CD4-positive, alpha-beta T cell treated with Interleukin-12 subunit alpha and Interleukin-12 subunit beta, for 1 hour (primary cell): ENCODE data around the gene RAB10.

Source experiments
- DNase-seq: peaks from one replicate; pipeline ENCODE4 v3.0.0-alpha.2; 2020

RAB10 gene

GRCh38 chr2:26184555-26185303 is 150.8 kb downstream of the RAB10 start:
- peak; percentile 91 for DNase-seq

DNA sequence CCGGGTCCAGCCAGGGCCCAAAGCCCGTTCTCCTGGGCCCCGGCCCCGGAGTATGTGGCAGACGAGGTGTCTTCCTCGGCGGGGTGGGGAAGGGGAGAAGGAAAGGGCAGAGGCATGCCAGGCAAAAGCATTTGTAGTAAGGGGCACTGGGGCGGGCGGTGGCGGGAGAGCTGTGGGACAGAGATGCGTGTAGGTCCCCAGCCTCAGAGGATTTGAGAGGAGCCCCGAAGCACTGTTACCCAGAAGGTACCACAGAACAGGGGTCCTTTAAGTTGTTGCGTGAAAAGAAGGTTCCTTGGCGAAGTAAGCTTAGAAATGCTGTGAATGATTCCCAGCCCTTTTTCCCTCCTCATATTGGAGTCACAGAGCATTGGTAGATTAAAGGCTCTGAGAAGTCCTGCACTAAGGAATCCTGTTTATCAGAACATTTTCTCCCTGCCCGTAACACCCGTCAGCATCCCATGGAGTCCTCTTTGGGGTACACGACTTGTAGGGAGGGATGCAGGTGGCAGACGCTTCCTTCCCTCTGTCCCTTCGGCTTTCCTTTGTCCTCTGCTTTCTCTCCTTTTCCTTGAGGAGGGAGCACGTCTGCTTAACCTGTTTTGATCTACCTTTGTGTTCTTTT is 151.5 kb downstream of the RAB10 start:
- no peak for DNase-seq

GRCh38 chr2:26185954-26186770 is 152.3 kb downstream of the RAB10 start:
- DNase-seq = no peak
